ENCODE data around the gene HEPACAM2.

Gene HEPACAM2

DNA sequence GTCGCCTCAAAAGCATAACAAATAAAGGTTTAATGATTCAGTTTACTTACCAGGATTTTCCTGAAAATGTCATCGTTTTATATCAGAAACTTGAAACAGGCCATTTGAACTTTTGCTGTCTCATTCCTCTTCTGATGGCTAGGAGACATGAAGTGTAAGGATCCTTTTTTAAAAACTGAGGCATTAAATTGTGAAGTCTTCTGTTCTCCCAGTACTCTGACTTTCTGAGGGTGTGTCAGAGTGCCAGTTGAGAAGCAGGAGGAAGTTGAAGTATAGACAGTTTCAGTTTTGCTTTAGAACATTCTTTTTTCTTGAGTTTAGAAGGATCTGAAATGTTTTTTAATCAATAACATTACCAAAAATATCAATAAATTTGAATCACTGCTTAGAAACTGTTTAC lies 78.1 kb downstream of the HEPACAM2 start, which contains the start of gene SAMD9L:
Gene SAMD9L (minus strand): TSS at position 242 of the 400 bp plus-strand sequence. CDS start 12,414 bp downstream, outside the sequence.
- POLR2A ChIA-PET = no interaction called here
- TF ChIP-seq LEF1 (IDR thresholded peaks at IDR 0.05; ENCODE audit: borderline replicate concordance) = no peak
- CTCF ChIA-PET = no interaction called here
- no peak for DNase-seq (ENCODE audit: extremely low spot score)

DNA sequence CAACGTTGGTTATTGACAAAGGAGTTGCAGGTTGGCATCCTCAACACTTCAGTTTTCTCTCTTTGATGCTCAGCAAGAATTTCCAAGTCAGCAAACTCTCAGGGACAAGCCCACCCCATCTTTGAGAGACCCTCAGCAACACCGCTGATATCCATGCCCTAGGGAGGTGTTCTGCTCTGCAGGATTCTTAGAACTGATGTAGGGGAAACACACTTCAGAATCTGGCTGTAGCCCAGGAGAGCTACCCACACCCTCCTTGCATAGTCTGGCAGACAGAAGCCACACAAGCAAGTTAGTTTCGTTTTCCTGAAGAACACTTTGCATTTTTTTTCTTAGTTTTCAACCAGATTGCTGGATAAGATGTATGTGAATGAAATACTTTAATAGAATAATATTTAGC lies 78.9 kb downstream of the HEPACAM2 start:
- DNase-seq (ENCODE audit: extremely low spot score) = no peak
- POLR2A ChIA-PET = no interaction called here
- TF ChIP-seq SP1 (IDR thresholded peaks at IDR 0.05) (no peak), SUZ12 (IDR thresholded peaks at IDR 0.05) (no peak), FOXK2 (IDR thresholded peaks at IDR 0.05) (no peak), CTBP1 (IDR thresholded peaks at IDR 0.05; ENCODE audit: borderline replicate concordance) (no peak), ZNF384 (IDR thresholded peaks at IDR 0.05) (no peak)
- CTCF ChIA-PET = no interaction called here

DNA sequence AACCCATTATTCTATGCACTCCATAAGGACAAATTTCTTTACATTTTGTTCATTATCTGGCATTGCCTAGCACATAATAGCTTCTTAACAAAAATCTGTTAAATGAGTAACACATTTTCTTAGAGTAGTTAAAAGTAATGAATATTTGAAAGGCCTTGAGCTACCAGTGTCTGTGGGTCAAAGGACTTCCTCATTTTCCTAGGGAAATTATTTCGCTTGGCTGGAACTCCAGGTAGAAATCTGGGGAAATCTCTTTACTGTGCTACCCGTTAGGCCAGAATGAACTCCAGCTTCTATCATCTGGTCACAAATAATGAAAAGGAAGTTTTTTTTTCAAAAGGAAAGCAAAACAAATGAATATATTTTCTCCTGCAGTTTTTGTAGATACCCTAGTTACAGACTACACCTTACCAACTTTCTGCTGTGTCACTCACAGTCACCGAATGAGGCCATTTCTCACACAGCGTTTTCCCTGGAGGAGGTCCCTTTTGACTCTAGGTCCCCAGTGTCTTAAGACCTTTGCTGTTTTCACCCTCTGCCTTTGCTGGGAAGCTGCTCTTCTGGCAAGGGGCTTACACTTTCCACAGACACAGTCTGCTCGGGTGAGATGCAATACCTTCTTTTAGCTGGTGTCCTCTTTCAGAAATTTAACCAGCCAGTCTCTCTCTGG lies 79.7 kb downstream of the HEPACAM2 start:
- POLR2A ChIA-PET = no interaction called here
- CTCF ChIA-PET = no interaction called here
- DNase-seq (ENCODE audit: extremely low spot score) = no peak
- TF ChIP-seq ZNF384 (IDR thresholded peaks at IDR 0.05) = no peak
- TF ChIP-seq LEF1 (IDR thresholded peaks at IDR 0.05; ENCODE audit: borderline replicate concordance) = no peak
- TF ChIP-seq BHLHE40 (IDR thresholded peaks at IDR 0.05; ENCODE audit: borderline replicate concordance) = no peak
- no peak for TF ChIP-seq NFRKB (IDR thresholded peaks at IDR 0.05)
- TF ChIP-seq SP1 (IDR thresholded peaks at IDR 0.05) = no peak
- TF ChIP-seq L3MBTL2 (conservative IDR thresholded peaks at IDR 0.05) = no peak
- no peak for TF ChIP-seq ARNT (IDR thresholded peaks at IDR 0.05)
- no peak for TF ChIP-seq FOXK2 (IDR thresholded peaks at IDR 0.05)
- TF ChIP-seq, protein P1, sequence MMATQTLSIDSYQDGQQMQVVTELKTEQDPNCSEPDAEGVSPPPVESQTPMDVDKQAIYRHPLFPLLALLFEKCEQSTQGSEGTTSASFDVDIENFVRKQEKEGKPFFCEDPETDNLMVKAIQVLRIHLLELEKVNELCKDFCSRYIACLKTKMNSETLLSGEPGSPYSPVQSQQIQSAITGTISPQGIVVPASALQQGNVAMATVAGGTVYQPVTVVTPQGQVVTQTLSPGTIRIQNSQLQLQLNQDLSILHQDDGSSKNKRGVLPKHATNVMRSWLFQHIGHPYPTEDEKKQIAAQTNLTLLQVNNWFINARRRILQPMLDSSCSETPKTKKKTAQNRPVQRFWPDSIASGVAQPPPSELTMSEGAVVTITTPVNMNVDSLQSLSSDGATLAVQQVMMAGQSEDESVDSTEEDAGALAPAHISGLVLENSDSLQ (IDR thresholded peaks at IDR 0.05) = no peak

DNA sequence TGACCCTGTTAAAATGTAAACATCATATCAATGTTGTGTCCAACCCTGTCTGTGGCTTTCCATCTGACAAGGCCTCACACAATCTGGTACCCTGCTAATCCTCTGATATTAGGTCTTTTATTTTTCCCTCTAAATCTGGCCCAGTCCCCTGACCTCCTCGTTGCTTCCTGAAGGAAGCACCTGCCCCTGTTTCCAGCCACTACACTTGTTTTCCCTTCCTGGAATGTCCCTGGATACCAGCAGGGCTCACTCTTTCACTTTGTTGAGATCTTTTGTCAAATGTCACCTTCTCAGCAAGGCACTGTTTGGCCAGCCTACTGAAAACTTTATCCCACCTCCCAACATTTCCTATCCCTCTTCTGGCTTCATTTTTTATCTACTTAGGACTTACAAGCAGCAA lies 80.2 kb downstream of the HEPACAM2 start:
- ChIA-PET CTCF (no interaction called here), POLR2A (no interaction called here)
- TF ChIP-seq ARNT (IDR thresholded peaks at IDR 0.05) (no peak), HDGF (IDR thresholded peaks at IDR 0.05; ENCODE audit: borderline replicate concordance) (no peak), ELF4 (IDR thresholded peaks at IDR 0.05) (no peak), TARDBP (IDR thresholded peaks at IDR 0.05) (no peak), L3MBTL2 (conservative IDR thresholded peaks at IDR 0.05) (no peak)
- DNase-seq (ENCODE audit: extremely low spot score) = no peak

DNA sequence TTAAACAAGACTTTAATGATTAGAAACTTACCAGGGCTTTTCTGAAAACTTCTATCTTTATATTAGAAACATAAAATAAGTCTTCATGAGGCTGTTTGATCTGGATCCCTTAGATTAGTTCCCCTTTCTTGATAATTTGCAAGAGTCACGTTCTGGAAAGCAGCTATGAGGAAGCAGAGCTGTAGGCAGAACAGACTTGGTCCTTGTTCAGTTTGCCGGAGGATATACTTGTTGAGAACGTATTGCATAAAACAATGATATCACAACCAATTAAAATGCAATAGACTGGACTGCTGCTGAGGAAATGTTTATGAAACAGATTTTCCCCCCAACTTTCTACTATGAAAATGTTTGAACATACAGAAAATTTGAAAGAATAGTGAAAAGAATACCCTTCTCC lies 80.9 kb downstream of the HEPACAM2 start:
- DNase-seq (ENCODE audit: extremely low spot score) = no peak
- POLR2A ChIA-PET = no interaction called here
- TF ChIP-seq FOXA1 (IDR thresholded peaks at IDR 0.05) = no peak
- CTCF ChIA-PET = no interaction called here

DNA sequence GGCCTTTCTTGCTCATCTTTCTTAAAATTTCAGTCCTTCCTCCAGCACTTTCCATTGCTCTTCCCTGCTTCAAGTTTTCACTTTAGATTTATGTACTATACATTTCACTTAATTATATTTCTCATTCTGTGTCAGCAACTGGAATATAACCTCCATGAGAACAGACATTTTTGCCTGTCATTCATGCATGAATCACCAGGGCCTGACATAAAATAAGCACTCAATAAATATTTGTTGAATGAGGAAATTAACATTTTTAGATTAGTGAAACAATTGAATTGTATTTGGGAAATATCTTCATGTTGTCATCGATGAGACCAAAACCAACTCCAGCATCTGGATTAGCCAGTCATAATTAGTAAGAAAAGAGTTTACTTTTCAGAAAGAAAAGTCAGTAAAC lies 84.1 kb downstream of the HEPACAM2 start:
- TF ChIP-seq SUZ12 (IDR thresholded peaks at IDR 0.05) = no peak
- no peak for TF ChIP-seq LEF1 (IDR thresholded peaks at IDR 0.05; ENCODE audit: borderline replicate concordance)
- TF ChIP-seq FOXA1 (IDR thresholded peaks at IDR 0.05) = no peak
- TF ChIP-seq FOXK2 (IDR thresholded peaks at IDR 0.05) = no peak
- TF ChIP-seq, protein P1 (IDR thresholded peaks at IDR 0.05) = no peak
- no peak for TF ChIP-seq CTBP1 (IDR thresholded peaks at IDR 0.05; ENCODE audit: borderline replicate concordance)
- no peak for TF ChIP-seq L3MBTL2 (conservative IDR thresholded peaks at IDR 0.05)
- no peak for TF ChIP-seq BHLHE40 (IDR thresholded peaks at IDR 0.05; ENCODE audit: borderline replicate concordance)
- no peak for TF ChIP-seq SP1 (IDR thresholded peaks at IDR 0.05)
- TF ChIP-seq NFRKB (IDR thresholded peaks at IDR 0.05) = no peak
- POLR2A ChIA-PET = no interaction called here
- DNase-seq (ENCODE audit: extremely low spot score) = no peak
- CTCF ChIA-PET = no interaction called here

DNA sequence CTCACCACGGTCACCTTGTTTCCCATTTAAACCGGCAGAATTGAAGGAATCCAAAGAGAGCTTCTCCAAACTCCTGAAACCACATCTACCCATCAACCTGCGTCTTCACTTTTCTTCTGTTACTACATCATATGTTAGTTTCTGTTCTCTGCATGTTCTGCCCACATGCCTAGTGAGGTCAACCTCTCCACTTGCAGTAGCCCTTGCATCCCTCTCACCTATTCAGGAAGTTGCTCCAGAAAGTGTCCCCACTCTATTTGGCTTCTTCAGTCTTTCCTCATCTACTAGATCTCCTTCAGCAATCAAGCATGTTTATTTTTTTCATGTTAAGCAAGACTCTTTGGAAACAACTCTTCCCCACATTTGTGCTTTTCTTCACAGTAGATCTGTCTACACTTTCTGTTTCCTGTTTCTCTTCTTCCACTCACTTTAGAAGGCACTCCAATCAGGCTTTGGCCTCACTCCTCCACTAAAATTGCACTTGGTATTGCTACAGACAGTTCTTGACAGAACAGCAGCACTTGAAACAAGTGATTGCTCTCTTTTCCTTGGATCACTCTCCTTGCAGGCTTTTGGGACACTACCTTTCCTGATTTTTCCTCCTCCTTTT lies 85.6 kb downstream of the HEPACAM2 start:
- ChIA-PET POLR2A (no interaction called here), CTCF (no interaction called here)
- TF ChIP-seq TARDBP (IDR thresholded peaks at IDR 0.05) = no peak
- TF ChIP-seq HDGF (IDR thresholded peaks at IDR 0.05; ENCODE audit: borderline replicate concordance) = no peak
- TF ChIP-seq ELF4 (IDR thresholded peaks at IDR 0.05) = no peak
- TF ChIP-seq CTBP1 (IDR thresholded peaks at IDR 0.05; ENCODE audit: borderline replicate concordance) = no peak
- TF ChIP-seq, protein P1 (IDR thresholded peaks at IDR 0.05) = no peak
- TF ChIP-seq FOXK2 (IDR thresholded peaks at IDR 0.05) = no peak
- no peak for TF ChIP-seq SUZ12 (IDR thresholded peaks at IDR 0.05)
- TF ChIP-seq LEF1 (IDR thresholded peaks at IDR 0.05; ENCODE audit: borderline replicate concordance) = no peak
- no peak for TF ChIP-seq L3MBTL2 (conservative IDR thresholded peaks at IDR 0.05)
- no peak for TF ChIP-seq FOXA1 (IDR thresholded peaks at IDR 0.05)
- no peak for TF ChIP-seq FOXM1 (IDR thresholded peaks at IDR 0.05; ENCODE audit: borderline replicate concordance)
- no peak for TF ChIP-seq ARNT (IDR thresholded peaks at IDR 0.05)
- no peak for TF ChIP-seq BHLHE40 (IDR thresholded peaks at IDR 0.05; ENCODE audit: borderline replicate concordance)
- no peak for TF ChIP-seq NFRKB (IDR thresholded peaks at IDR 0.05)
- no peak for TF ChIP-seq ZNF384 (IDR thresholded peaks at IDR 0.05)
- DNase-seq (ENCODE audit: extremely low spot score) = no peak

All from HEK293T (cell line).